Lower leg skin (tissue), 3 donors: Measurements from ENCODE around the gene TRPM2.

ENCODE experiments used
- POLR2A ChIP-seq, 2 donors: fragments of 450-650 bp; IDR thresholded peaks; one replicate each; pipeline ENCODE4 v1.6.1; 2016 to 2017; ENCODE audit warnings: antibody characterized with exemption in 2 of 2, mild to moderate bottlenecking in 1 of 2, moderate library complexity in 1 of 2
- TF ChIP-seq, protein P1 (sequence below), 3 donors: fragments of 450-650 bp; IDR thresholded peaks; one replicate each; pipeline ENCODE4 v1.5.1; 2016; ENCODE audit warnings: antibody characterized with exemption in 3 of 3, mild to moderate bottlenecking in 3 of 3, moderate library complexity in 2 of 3

DNA sequence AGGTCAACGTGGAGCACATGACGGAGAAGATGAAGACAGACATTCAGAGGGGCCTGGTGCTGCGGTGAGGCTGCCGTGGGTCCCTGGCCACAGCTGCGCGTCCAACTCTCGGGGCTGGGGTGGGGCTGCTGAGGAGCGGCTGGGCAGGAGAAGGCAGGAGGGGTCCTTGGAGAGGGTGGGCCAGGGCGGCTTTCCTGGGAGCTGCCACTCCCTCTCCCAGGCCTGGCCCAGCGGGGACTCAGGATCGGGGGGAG lies 28.6 kb upstream of the TRPM2 start:
- TF ChIP-seq, protein P1, sequence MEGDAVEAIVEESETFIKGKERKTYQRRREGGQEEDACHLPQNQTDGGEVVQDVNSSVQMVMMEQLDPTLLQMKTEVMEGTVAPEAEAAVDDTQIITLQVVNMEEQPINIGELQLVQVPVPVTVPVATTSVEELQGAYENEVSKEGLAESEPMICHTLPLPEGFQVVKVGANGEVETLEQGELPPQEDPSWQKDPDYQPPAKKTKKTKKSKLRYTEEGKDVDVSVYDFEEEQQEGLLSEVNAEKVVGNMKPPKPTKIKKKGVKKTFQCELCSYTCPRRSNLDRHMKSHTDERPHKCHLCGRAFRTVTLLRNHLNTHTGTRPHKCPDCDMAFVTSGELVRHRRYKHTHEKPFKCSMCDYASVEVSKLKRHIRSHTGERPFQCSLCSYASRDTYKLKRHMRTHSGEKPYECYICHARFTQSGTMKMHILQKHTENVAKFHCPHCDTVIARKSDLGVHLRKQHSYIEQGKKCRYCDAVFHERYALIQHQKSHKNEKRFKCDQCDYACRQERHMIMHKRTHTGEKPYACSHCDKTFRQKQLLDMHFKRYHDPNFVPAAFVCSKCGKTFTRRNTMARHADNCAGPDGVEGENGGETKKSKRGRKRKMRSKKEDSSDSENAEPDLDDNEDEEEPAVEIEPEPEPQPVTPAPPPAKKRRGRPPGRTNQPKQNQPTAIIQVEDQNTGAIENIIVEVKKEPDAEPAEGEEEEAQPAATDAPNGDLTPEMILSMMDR (IDR thresholded peaks at IDR 0.05), result no peak
- no peak for TF ChIP-seq POLR2A (IDR thresholded peaks at IDR 0.05)
